ENCODE data around the gene HSD17B12. TPM values are rescaled to one million over a fixed set of nuclear protein-coding genes. Genes with fewer than 3 reads are reported as not detected.

HSD17B12 gene
- total and polyA plus RNA-seq, 2 donors (not counting 3 experiments of a cell fraction or from before 2014, with no cell fraction given): 41.5 to 96.5 TPM

DNA sequence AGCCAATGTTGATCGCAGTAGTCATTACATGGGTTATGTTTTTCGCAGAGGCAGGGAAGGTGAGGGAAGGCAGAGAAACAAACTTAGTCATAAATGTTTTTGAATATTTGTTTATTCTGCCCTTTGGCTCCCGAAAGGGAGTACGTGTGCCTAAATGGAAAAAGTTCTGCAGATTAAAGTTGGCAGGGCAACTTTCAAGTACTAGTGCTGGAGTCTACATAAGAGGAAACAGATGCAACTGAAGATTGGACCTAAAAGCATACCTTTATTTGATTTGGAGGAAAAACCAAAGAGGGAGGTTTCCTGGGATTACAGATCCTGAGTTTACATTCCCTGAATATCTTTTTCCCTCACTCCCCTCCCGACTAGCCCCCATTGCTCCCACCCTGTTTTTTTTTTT, 5.7 kb downstream of the HSD17B12 start:
- Histone ChIP-seq H3K27me3 (ENCODE audit: control insufficient read depth in 2 of 2, insufficient read depth in 2 of 2, low read length in 2 of 2) (no peaks in the 10 kb centered on the region), H3K9me1 (replicated peaks; ENCODE audit: control insufficient read depth, extremely low read depth, insufficient read depth, low read length) (no peaks in the 10 kb centered on the region), H3K4me2 (ENCODE audit: insufficient read depth, low read length) (peak overlapping the region; percentile 33), H3K4me1 (ENCODE audit: control insufficient read depth, extremely low read depth, insufficient read depth, low read length) (peaks cover 51% of the 10 kb centered on the region), H3K27ac (ENCODE audit: insufficient read depth, low read depth, low read length) (peak overlapping the region; percentile 70), H2AFZ (ENCODE audit: low read depth, low read length) (no peak overlapping the region), H3K9ac (replicated peaks; ENCODE audit: extremely low read depth, insufficient read depth, low read length) (no peak overlapping the region), H4K20me1 (replicated peaks; ENCODE audit: control insufficient read depth, extremely low read depth, insufficient read depth, low read length) (no peaks in the 10 kb centered on the region), H3K4me3 (replicated peaks in 1 of 3; ENCODE audit: insufficient read depth in 1 of 3, low read depth in 1 of 3, low read length in 3 of 3) (no peak overlapping the region), H3K79me2 (ENCODE audit: control insufficient read depth, insufficient read depth, low read length) (peaks cover 78% of the 10 kb centered on the region), H3K9me3 (replicated peaks; ENCODE audit: control insufficient read depth, insufficient read depth, low read length) (no peaks in the 10 kb centered on the region), H3K36me3 (ENCODE audit: control insufficient read depth in 2 of 2, extremely low read depth in 1 of 2, insufficient read depth in 2 of 2, low read length in 2 of 2) (peaks cover 2 to 6% of the 10 kb centered on the region in 2 experiments)
- CTCF ChIA-PET: interaction anchor here (1.5 to 2.1 kb wide), 2 partner anchors 16 to 23 kb away, joined by 5 read pairs; no protein-coding TSS in a partner anchor
- intact Hi-C loops (cut with micrococcal nuclease) (loop anchor here (10.0 kb wide), 1 partner anchor 169 kb away; no protein-coding TSS in a partner anchor), dilution Hi-C loops (cut with MboI; ENCODE audit: extremely low pct_ligation_motif_present, low sequenced_read_pairs) (no loop called here)
- no peak for FAIRE-seq
- no TSS peak for BruUV-seq (replicated peaks)
- POLR2A ChIA-PET: no interaction called here
- peak; percentile 92 for DNase-seq (ENCODE audit: low read depth, low spot score)
- TF ChIP-seq MYC (IDR thresholded peaks at IDR 0.05; ENCODE audit: low read depth, low read length): no peak
- TF ChIP-seq FOS (IDR thresholded peaks at IDR 0.05; ENCODE audit: borderline replicate concordance, insufficient read depth, low read length): no peak
- peak; percentile 63 for TF ChIP-seq GATA2 (IDR thresholded peaks at IDR 0.05; ENCODE audit: insufficient read depth, insufficient read length, low read depth, low read length)
- peak; percentile 46 for TF ChIP-seq POLR2A (IDR thresholded peaks at IDR 0.05; ENCODE audit: low read depth, low read length)
- TF ChIP-seq CTCF (IDR thresholded peaks at IDR 0.05; ENCODE audit: extremely low read depth in 1 of 2, insufficient read depth in 1 of 2, low read depth in 1 of 2, low read length in 2 of 2): no peak
- TF ChIP-seq JUN (IDR thresholded peaks at IDR 0.05; ENCODE audit: borderline replicate concordance, insufficient read depth, insufficient read length, low read depth): peak; percentile 24
- TF ChIP-seq POLR2AphosphoS5 (IDR thresholded peaks at IDR 0.05; ENCODE audit: insufficient read depth, low read depth, low read length): peak; percentile 38
- TF ChIP-seq MAX (IDR thresholded peaks at IDR 0.05; ENCODE audit: insufficient read depth, insufficient read length): no peak
- TF ChIP-seq EZH2 (IDR thresholded peaks at IDR 0.05; ENCODE audit: borderline replicate concordance, low read depth, low read length, severe bottlenecking): no peak

All from endothelial cell of umbilical vein (primary cell).